DND-41 (cell line): ENCODE results near the gene USP22.

Experiments
- CTCF ChIP-seq: IDR thresholded peaks from 2 replicates; pipeline ENCODE4 v1.5.1; 2012; ENCODE audit warnings: borderline replicate concordance, low read length, moderate library complexity, mild to moderate bottlenecking; ENCODE audit not compliant: poor library complexity, severe bottlenecking; ENCODE audit errors: extremely low read depth
- EZH2 ChIP-seq: IDR thresholded peaks from 3 replicates; pipeline ENCODE4 v1.6.1; 2012; ENCODE audit warnings: borderline replicate concordance, low read depth, mild to moderate bottlenecking, moderate library complexity, low read length, inconsistent platforms; ENCODE audit not compliant: severe bottlenecking

GRCh38 chr17:21013983-21014382 is 28.8 kb downstream of the USP22 start:
- TF ChIP-seq CTCF (no peak), EZH2 (no peak)
